ENCODE results near the gene PF4V1. TPM values are rescaled to one million over a fixed set of nuclear protein-coding genes. Genes with fewer than 3 reads are reported as not detected.

The PF4V1 gene
- total and polyA plus RNA-seq, 9 of the 15 experiments (the other 6 are each of a cell fraction or from before 2014, with no cell fraction given) = not detected

DNA sequence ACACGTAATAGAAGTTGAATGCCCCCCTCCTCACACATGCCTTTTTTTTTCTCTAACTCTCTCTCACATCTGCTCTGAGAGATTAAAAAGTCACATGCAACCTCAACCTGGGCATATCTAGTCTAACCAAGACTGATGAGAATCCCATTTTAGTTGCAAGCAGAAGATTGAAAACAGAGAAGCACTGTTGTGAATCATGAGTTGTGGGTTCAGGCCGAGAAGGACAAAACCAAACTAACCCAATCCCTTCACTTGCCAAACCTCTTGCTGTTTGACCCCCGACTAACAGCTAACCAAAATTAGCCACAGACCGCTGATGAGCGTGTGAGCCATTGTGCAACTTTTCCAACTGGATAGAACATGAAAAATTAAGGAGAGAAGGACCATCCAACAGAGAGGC lies 47.9 kb downstream of the PF4V1 start (continued):
- TF ChIP-seq ZNF224 (CRISPR knock-in tag; IDR thresholded peaks at IDR 0.05) = no peak
- TF ChIP-seq ZBTB8A (IDR thresholded peaks at IDR 0.05; ENCODE audit: partially characterized antibody) = no peak
- no peak for TF ChIP-seq EHMT2 (IDR thresholded peaks at IDR 0.05)
- 0 out of 2 replicates have a peak, but pooled peaks have one; percentile 23 for TF ChIP-seq SMARCA4 (IDR thresholded peaks at IDR 0.05)
- peak; percentile 52; the same call in 1 of the 2 replicates for TF ChIP-seq ADNP (tag; IDR thresholded peaks at IDR 0.05)
- peak; percentile 77 for TF ChIP-seq CBFA2T3 (IDR thresholded peaks at IDR 0.05)
- no peak for TF ChIP-seq POLR3G (IDR thresholded peaks at IDR 0.05; ENCODE audit: extremely low read depth, insufficient read length, insufficient replicate concordance)
- TF ChIP-seq NCOA2 (IDR thresholded peaks at IDR 0.05; ENCODE audit: partially characterized antibody in 2 of 2) = no peak

DNA sequence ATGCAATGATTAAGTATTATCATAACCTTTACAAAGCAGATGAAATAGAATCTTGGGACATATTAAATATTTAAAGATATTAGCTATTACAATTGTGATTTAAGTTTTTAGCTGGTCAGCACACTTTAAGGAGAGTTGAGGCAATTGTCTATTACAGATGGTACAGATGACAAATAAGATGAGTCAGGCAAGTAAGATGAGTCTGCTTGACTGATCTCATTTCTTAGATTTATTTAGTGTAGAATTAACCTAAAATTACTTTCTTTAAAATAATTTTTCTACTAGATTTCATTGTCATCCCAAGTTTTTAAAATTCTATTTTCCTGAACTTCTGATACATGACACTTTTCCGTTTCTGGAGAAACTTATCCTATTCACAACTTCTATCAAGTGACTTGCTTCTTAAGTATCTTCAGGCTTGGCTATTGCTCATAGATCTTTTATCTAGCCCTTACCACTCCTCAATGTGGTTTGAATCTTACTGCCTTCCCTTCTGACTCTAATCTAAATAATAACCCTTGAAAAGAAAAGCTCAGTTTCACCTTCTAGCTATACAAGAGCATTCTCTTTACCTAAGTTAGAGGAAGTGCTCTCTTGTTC lies 49.0 kb downstream of the PF4V1 start:
- H3K9me3 ChIP-seq (replicated peaks; ENCODE audit: control insufficient read depth, insufficient read depth, low read depth, low read length) = no peaks in the 10 kb centered on the region
- intact Hi-C loops (cut with micrococcal nuclease) (no loop called here), in situ Hi-C loops (cut with MboI) (no loop called here)
- ATAC-seq = no peak
- no peak for FAIRE-seq
- no TSS peak for BruUV-seq (replicated peaks)
- 0% methylated on average over 1 of the region's 1 CpG for WGBS (ENCODE audit: insufficient coverage, low coverage, missing lambda C conversion rate)
- no peak overlapping the region for H3K4me2 ChIP-seq (ENCODE audit: insufficient read depth, low read length)
- peaks cover 0 to 7% of the 10 kb centered on the region in 2 experiments for H3K4me1 ChIP-seq (replicated peaks in 1 of 2; ENCODE audit: control insufficient read depth in 2 of 2, insufficient read depth in 2 of 2, low read length in 2 of 2)
- no peak for DNase-seq (ENCODE audit: extremely low read depth in 1 of 4, low spot score in 3 of 4)
- H3K9me1 ChIP-seq (ENCODE audit: control insufficient read depth, insufficient read depth, low read length) = no peaks in the 10 kb centered on the region
- no peak overlapping the region for H2AFZ ChIP-seq (ENCODE audit: low read depth, low read length)
- no peaks in the 10 kb centered on the region for H4K20me1 ChIP-seq (replicated peaks; ENCODE audit: control insufficient read depth, insufficient read depth, low read length)
- no peak overlapping the region for H3K4me3 ChIP-seq
- POLR2A ChIA-PET = no interaction called here
- CTCF ChIA-PET (ENCODE audit: low intra/inter-chr PET ratio) = no interaction called here
- no peaks in the 10 kb centered on the region for H3K79me2 ChIP-seq (ENCODE audit: control insufficient read depth, insufficient read depth, low read length)
- no peak overlapping the region for H3K27ac ChIP-seq (ENCODE audit: extremely low read depth, low read depth, low read length)
- no peaks in the 10 kb centered on the region for H3K27me3 ChIP-seq (ENCODE audit: control insufficient read depth in 2 of 2, insufficient read depth in 2 of 2, low read length in 2 of 2)
- no peak overlapping the region for H3K9ac ChIP-seq (ENCODE audit: insufficient read depth in 1 of 2, low read depth in 2 of 2, low read length in 2 of 2)
- no peaks in the 10 kb centered on the region for H3K36me3 ChIP-seq (ENCODE audit: control insufficient read depth, insufficient read depth, low read length)
- TF ChIP-seq SMARCE1 (IDR thresholded peaks at IDR 0.05) (0 out of 2 replicates have a peak, but pooled peaks have one; percentile 45), CBFA2T3 (IDR thresholded peaks at IDR 0.05) (0 out of 2 replicates have a peak, but pooled peaks have one; percentile 10), SMAD4 (CRISPR knock-in tag; conservative IDR thresholded peaks at IDR 0.05) (no peak), RCOR1 (IDR thresholded peaks at IDR 0.05; ENCODE audit: borderline replicate concordance in 1 of 2, low read depth in 2 of 2, low read length in 2 of 2) (no peak), PHF20 (IDR thresholded peaks at IDR 0.05; ENCODE audit: partially characterized antibody) (no peak), SRSF9 (IDR thresholded peaks at IDR 0.05; ENCODE audit: borderline replicate concordance, low read depth, low read length) (no peak), CEBPG (CRISPR knock-in tag; IDR thresholded peaks at IDR 0.05) (no peak), CEBPG (tag; conservative IDR thresholded peaks at IDR 0.05 in 1 of 2, IDR thresholded peaks at IDR 0.05 in 1 of 2) (no peak), ARID1B (IDR thresholded peaks at IDR 0.05) (peak; percentile 37; the same call in 1 of the 2 replicates), MEF2A (IDR thresholded peaks at IDR 0.05; ENCODE audit: control insufficient read depth, low read depth, low read length) (no peak), ZNF239 (CRISPR knock-in tag; IDR thresholded peaks at IDR 0.05) (no peak)
- TF ChIP-seq, protein P1, sequence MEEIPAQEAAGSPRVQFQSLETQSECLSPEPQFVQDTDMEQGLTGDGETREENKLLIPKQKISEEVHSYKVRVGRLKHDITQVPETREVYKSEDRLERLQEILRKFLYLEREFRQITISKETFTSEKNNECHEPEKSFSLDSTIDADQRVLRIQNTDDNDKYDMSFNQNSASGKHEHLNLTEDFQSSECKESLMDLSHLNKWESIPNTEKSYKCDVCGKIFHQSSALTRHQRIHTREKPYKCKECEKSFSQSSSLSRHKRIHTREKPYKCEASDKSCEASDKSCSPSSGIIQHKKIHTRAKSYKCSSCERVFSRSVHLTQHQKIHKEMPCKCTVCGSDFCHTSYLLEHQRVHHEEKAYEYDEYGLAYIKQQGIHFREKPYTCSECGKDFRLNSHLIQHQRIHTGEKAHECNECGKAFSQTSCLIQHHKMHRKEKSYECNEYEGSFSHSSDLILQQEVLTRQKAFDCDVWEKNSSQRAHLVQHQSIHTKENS (CRISPR knock-in tag; IDR thresholded peaks at IDR 0.05) = no peak
- TF ChIP-seq, protein P2, sequence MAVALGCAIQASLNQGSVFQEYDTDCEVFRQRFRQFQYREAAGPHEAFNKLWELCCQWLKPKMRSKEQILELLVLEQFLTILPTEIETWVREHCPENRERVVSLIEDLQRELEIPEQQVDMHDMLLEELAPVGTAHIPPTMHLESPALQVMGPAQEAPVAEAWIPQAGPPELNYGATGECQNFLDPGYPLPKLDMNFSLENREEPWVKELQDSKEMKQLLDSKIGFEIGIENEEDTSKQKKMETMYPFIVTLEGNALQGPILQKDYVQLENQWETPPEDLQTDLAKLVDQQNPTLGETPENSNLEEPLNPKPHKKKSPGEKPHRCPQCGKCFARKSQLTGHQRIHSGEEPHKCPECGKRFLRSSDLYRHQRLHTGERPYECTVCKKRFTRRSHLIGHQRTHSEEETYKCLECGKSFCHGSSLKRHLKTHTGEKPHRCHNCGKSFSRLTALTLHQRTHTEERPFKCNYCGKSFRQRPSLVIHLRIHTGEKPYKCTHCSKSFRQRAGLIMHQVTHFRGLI (CRISPR knock-in tag; IDR thresholded peaks at IDR 0.05) = no peak
